HG02798 (cell line): ENCODE results near the gene SLC17A5.

Source experiments
- ATAC-seq: cut with Tn5 transposase; IDR thresholded peaks from one replicate; pipeline ENCODE4 v1.9.1; 2021; ENCODE audit warnings: mild to moderate bottlenecking; ENCODE audit not compliant: unreplicated experiment, poor library complexity

Gene SLC17A5

GRCh38 chr6:73666393-73666792, 12.6 kb upstream of the SLC17A5 start:
- ATAC-seq = no peak

GRCh38 chr6:73665686-73666319, 12.0 kb upstream of the SLC17A5 start:
- ATAC-seq = peak; percentile 51

- no peak for ATAC-seq
These were observed 10.9 kb upstream of the SLC17A5 start for GRCh38 chr6:73664701-73665100.

- no peak for ATAC-seq
These were observed 3.4 kb upstream of the SLC17A5 start for GRCh38 chr6:73657201-73657600.

GRCh38 chr6:73656531-73657145, 2.8 kb upstream of the SLC17A5 start:
- no peak for ATAC-seq

GRCh38 chr6:73655341-73655917, 1.6 kb upstream of the SLC17A5 start:
- ATAC-seq = no peak

- ATAC-seq = peak; percentile 54
These were observed 888 bp downstream of the SLC17A5 start for GRCh38 chr6:73652637-73653570.

GRCh38 chr6:73649783-73650182, 4.0 kb downstream of the SLC17A5 start:
- ATAC-seq = no peak

- ATAC-seq = no peak
These were observed 5.6 kb downstream of the SLC17A5 start for GRCh38 chr6:73648166-73648565.

GRCh38 chr6:73644941-73645591, 8.7 kb downstream of the SLC17A5 start:
- ATAC-seq = no peak

GRCh38 chr6:73644030-73644429, 9.8 kb downstream of the SLC17A5 start:
- no peak for ATAC-seq

GRCh38 chr6:73642530-73642929, 11.3 kb downstream of the SLC17A5 start:
- ATAC-seq = no peak

GRCh38 chr6:73640179-73640750, 13.5 kb downstream of the SLC17A5 start:
- no peak for ATAC-seq

GRCh38 chr6:73639040-73639439, 14.8 kb downstream of the SLC17A5 start:
- ATAC-seq = no peak

GRCh38 chr6:73637404-73637803, 16.4 kb downstream of the SLC17A5 start:
- ATAC-seq = no peak

GRCh38 chr6:73636048-73636447, 17.7 kb downstream of the SLC17A5 start:
- no peak for ATAC-seq

- ATAC-seq = no peak
These were observed 21.4 kb downstream of the SLC17A5 start for GRCh38 chr6:73632346-73632745.

GRCh38 chr6:73631849-73632248, 21.9 kb downstream of the SLC17A5 start:
- no peak for ATAC-seq

- ATAC-seq = no peak
These were observed 23.4 kb downstream of the SLC17A5 start for GRCh38 chr6:73630401-73630800.

- no peak for ATAC-seq
These were observed 28.9 kb downstream of the SLC17A5 start for GRCh38 chr6:73624896-73625295.
